ENCODE measurements around the gene RPSA. TPM values are rescaled to one million over a fixed set of nuclear protein-coding genes. Genes with fewer than 3 reads are reported as not detected.

RPSA gene
- total and polyA plus RNA-seq, 10 donors, result 795 to 3,649 (median 960) TPM

DNA sequence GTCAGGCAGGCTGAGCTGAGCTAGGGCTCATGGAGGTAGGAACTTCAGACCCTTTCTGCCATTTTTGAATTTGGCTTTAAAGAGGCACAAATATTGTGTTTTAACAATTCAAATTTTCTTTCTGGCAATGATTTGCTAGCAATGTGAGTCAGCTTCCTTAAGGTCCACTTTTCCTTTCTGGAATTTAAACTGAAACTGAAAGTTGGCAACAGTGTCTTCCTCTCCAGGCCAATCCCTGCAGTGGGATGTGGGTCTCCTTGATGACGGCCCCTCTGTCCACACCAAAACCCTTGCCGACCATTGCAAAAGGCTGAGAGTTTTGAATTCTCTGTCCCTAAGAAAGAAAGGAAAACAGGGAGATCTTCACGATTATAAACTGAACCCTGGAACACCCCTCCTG is 27.1 kb downstream of the RPSA start:
- peaks cover 0 to 14% (median 0%) of the 10 kb centered on the region in 6 donors for H3K4me1 ChIP-seq
- H3K36me3 ChIP-seq, result no peaks in the 10 kb centered on the region
- no peak overlapping the region for H3K4me3 ChIP-seq
- WGBS, 5 donors, result 60 to 81% (median 70%) methylated on average over 3 of the region's 3 CpGs
- H3K27ac ChIP-seq, result peak overlapping the region in 6 of 8 donors; percentile 25 to 71 (median 56)
- TF ChIP-seq POLR2A (IDR thresholded peaks at IDR 0.05) (no peak), POLR2AphosphoS5 (IDR thresholded peaks at IDR 0.05) (no peak)
- H3K27me3 ChIP-seq (replicated peaks in 1 of 7), result no peaks in the 10 kb centered on the region
- intact Hi-C loops (cut with DNase I; ENCODE audit: low total_unique reads), result no loop called here
- no peaks in the 10 kb centered on the region for H3K9me3 ChIP-seq
- no peak for DNase-seq

DNA sequence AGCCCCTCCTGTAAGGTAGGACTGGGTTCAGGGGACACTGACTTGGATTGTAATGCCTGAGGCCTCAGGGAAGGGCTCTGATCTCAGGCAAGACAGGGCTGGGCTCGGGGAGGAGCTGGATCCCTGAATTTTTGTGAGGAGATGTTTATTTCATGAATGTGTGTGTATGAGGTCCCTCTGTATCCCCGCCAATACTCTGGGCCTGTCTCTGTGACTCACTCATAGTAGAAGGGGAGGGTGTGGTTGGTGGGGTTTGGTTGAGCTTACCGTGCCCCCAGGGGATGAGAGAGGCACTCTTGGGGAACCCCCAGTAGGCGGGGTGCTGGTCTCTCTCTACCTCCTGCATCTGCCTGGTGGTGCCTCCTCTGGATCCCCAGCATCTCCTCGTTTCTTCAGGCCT is 28.1 kb downstream of the RPSA start:
- 59 to 81% (median 68%) methylated on average over 5 of the region's 5 CpGs for WGBS, 5 donors
- intact Hi-C loops (cut with DNase I; ENCODE audit: low total_unique reads), result no loop called here
- Histone ChIP-seq H3K9me3 (no peaks in the 10 kb centered on the region), H3K27ac (no peak overlapping the region), H3K4me1 (peaks cover 0 to 10% (median 0%) of the 10 kb centered on the region in 6 donors), H3K4me3 (no peak overlapping the region), H3K36me3 (no peaks in the 10 kb centered on the region), H3K27me3 (replicated peaks in 1 of 7) (no peaks in the 10 kb centered on the region)
- TF ChIP-seq POLR2A (IDR thresholded peaks at IDR 0.05) (no peak), POLR2AphosphoS5 (IDR thresholded peaks at IDR 0.05) (no peak)
- DNase-seq, result no peak

DNA sequence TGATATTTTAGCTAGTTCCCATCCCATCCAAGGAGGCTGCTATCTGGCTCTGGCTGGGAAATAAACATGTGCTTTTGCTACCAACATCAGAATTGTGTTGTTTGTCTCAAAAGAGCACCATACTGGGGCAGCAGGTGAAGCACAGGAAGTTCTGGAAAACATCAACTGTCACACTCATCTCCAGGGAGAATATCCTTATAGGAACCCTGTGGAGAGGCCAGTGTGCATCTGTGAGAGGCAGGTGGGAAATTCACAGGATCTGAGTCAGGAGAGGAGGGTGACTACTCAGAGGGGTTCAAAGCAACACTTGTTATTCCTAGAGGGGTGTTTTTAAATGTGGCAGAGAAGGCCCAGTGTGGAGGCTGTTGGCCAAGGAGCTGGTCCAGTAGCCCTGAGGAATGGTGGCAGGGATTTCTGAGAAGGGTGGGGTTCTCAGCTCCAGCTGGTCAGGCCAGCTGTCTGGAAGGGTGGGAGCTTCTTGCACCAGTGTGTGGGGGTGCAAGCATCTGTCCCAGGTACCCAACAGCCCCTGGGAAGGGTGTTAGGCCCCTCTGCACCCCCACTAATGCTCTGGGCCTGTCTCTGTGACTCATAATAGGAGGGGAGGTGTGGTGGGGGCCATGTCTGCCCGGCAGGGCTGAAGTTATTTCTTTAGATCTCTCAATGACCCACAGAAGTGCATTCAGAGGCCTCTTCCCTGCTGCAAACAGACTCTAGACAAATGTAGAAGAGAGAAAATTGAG is 28.7 kb downstream of the RPSA start:
- Histone ChIP-seq H3K4me1 (peaks cover 0 to 10% (median 0%) of the 10 kb centered on the region in 6 donors), H3K4me3 (no peak overlapping the region), H3K27ac (no peak overlapping the region), H3K36me3 (no peaks in the 10 kb centered on the region), H3K9me3 (no peaks in the 10 kb centered on the region), H3K27me3 (replicated peaks in 1 of 7) (no peaks in the 10 kb centered on the region)
- no peak for DNase-seq
- TF ChIP-seq POLR2AphosphoS5 (IDR thresholded peaks at IDR 0.05), result no peak
- no peak for TF ChIP-seq POLR2A (IDR thresholded peaks at IDR 0.05)
- TF ChIP-seq, protein P1, sequence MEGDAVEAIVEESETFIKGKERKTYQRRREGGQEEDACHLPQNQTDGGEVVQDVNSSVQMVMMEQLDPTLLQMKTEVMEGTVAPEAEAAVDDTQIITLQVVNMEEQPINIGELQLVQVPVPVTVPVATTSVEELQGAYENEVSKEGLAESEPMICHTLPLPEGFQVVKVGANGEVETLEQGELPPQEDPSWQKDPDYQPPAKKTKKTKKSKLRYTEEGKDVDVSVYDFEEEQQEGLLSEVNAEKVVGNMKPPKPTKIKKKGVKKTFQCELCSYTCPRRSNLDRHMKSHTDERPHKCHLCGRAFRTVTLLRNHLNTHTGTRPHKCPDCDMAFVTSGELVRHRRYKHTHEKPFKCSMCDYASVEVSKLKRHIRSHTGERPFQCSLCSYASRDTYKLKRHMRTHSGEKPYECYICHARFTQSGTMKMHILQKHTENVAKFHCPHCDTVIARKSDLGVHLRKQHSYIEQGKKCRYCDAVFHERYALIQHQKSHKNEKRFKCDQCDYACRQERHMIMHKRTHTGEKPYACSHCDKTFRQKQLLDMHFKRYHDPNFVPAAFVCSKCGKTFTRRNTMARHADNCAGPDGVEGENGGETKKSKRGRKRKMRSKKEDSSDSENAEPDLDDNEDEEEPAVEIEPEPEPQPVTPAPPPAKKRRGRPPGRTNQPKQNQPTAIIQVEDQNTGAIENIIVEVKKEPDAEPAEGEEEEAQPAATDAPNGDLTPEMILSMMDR (IDR thresholded peaks at IDR 0.05 in 8 of 11, conservative IDR thresholded peaks at IDR 0.05 in 3 of 11), result no peak
- intact Hi-C loops (cut with DNase I; ENCODE audit: low total_unique reads), result no loop called here
- WGBS, 5 donors, result 31 to 64% (median 59%) methylated on average over 1 of the region's 1 CpG

DNA sequence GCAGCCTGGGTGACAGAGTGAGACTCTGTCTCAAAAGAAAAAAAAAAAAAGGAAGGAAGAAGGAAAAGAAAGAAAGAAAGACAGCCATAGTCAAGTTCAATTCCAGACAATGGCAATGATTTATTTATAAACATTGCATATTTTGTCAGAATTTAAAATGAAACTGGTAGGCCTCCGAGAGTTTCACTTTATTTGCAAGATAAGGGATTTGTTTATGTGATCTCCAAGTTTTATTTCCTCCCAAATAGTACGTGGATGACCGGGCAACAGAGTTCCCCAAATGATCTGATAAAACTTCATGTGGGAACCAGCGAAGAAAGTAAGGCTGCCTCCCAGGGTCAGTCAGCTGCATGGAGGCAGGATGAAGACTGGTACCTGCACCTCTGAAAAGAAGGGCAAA is 32.4 kb downstream of the RPSA start:
- no peaks in the 10 kb centered on the region for H3K36me3 ChIP-seq
- no peaks in the 10 kb centered on the region for H3K27me3 ChIP-seq (replicated peaks in 1 of 7)
- 68 to 85% (median 80%) methylated on average over 4 of the region's 4 CpGs for WGBS, 5 donors
- peaks cover 0 to 1% (median 0%) of the 10 kb centered on the region in 6 donors for H3K4me1 ChIP-seq
- intact Hi-C loops (cut with DNase I; ENCODE audit: low total_unique reads), result no loop called here
- TF ChIP-seq POLR2A (IDR thresholded peaks at IDR 0.05), result no peak
- TF ChIP-seq POLR2AphosphoS5 (IDR thresholded peaks at IDR 0.05), result no peak
- TF ChIP-seq, protein P1 (IDR thresholded peaks at IDR 0.05 in 8 of 11, conservative IDR thresholded peaks at IDR 0.05 in 3 of 11), result no peak
- no peak overlapping the region for H3K27ac ChIP-seq
- no peaks in the 10 kb centered on the region for H3K9me3 ChIP-seq
- no peak overlapping the region for H3K4me3 ChIP-seq
- DNase-seq, result no peak

DNA sequence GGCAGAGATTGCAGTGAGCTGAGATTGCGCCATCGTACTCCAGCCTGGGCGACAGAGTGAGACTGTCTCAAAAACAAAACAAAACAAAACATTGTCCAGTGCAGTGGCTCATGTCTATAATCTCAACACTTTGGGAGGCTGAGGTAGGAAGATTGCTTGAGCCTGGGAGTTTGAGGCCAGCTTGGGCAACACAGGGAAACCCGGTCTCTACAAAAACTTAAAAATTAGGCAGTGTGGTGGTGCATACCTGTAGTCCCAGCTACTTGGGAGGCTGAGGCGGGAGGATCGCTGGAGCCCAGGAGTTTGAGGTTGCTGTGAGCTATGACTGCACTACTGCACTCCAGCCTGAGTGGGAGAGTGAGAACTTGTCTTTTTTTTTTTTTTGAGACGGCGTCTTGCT is 33.8 kb downstream of the RPSA start:
- TF ChIP-seq, protein P1 (IDR thresholded peaks at IDR 0.05 in 8 of 11, conservative IDR thresholded peaks at IDR 0.05 in 3 of 11), result no peak
- no peak for TF ChIP-seq POLR2AphosphoS5 (IDR thresholded peaks at IDR 0.05)
- TF ChIP-seq POLR2A (IDR thresholded peaks at IDR 0.05), result no peak
- intact Hi-C loops (cut with DNase I; ENCODE audit: low total_unique reads), result loop anchor here (10.0 kb wide), 1 partner anchor 744 kb away; no protein-coding TSS in a partner anchor

More for the DNA sequence above, 33.8 kb downstream of the RPSA start:
- DNase-seq, result no peak
- Histone ChIP-seq H3K27me3 (replicated peaks in 1 of 7) (no peaks in the 10 kb centered on the region), H3K4me3 (no peak overlapping the region), H3K36me3 (no peaks in the 10 kb centered on the region), H3K27ac (no peak overlapping the region), H3K9me3 (no peaks in the 10 kb centered on the region), H3K4me1 (no peaks in the 10 kb centered on the region)
- whole genome bisulfite sequencing, 5 donors, result 83 to 94% (median 86%) methylated on average over 6 to 8 of the region's 8 CpGs
